HEK293 (cell line): ENCODE data around the gene ICE2.

Experiments
- CTCF ChIA-PET: fragments of 350-600 bp; formaldehyde crosslinking; extraction: SDS; loops from one replicate; lab custom pipeline; 2021; ENCODE audit warnings: antibody characterized with exemption; lab: Yijun Ruan, JAX
- POLR2A ChIA-PET: fragments of 300-600 bp; formaldehyde crosslinking; extraction: SDS; loops from one replicate; lab custom pipeline; 2020; ENCODE audit warnings: antibody characterized with exemption, inconsistent platforms; lab: Yijun Ruan, JAX
- H3K27ac ChIP-seq: fragments of 200-500 bp; sonication (Bioruptor generic); 2 replicates; pipeline ENCODE4 v1.5.1; 2014; ENCODE audit warnings: low read depth, low read length, control low read depth, inconsistent platforms; ENCODE audit errors: extremely low read depth
- H3K36me3 ChIP-seq, 2 experiments: fragments of 200-500 bp in 1 of 2; sonication (Bioruptor generic) in 1 of 2; 1 replicate in 1 of 2; 2 replicates in 1 of 2; pipeline ENCODE4 v1.5.1; 2014 to 2017; ENCODE audit warnings: inconsistent platforms in 2 of 2, low read length in 2 of 2; ENCODE audit not compliant: control insufficient read depth in 2 of 2, insufficient read depth in 1 of 2
- H3K4me1 ChIP-seq: fragments of 200-500 bp; sonication (Bioruptor generic); 2 replicates; pipeline ENCODE4 v1.5.1; 2014; ENCODE audit warnings: mild to moderate bottlenecking, low read length, inconsistent platforms; ENCODE audit not compliant: control insufficient read depth, insufficient read depth
- H3K4me3 ChIP-seq: 2 replicates; pipeline ENCODE4 v1.5.1; 2011; ENCODE audit warnings: low read depth, mild to moderate bottlenecking, control low read depth, low read length, moderate library complexity
- H3K9me3 ChIP-seq: fragments of 200-500 bp; sonication (Bioruptor generic); 2 replicates; pipeline ENCODE4 v1.5.1; 2014; ENCODE audit warnings: low read depth, low read length, inconsistent platforms; ENCODE audit not compliant: control insufficient read depth, insufficient read depth
- KLF8 ChIP-seq: fragments of 450-650 bp; formaldehyde crosslinking; IDR thresholded peaks from 2 replicates; pipeline ENCODE4 v1.5.1; 2016; ENCODE audit warnings: missing biosample characterization, missing genetic modification characterization
- PRDM10 ChIP-seq: fragments of 450-650 bp; formaldehyde crosslinking; IDR thresholded peaks from 2 replicates; pipeline ENCODE4 v1.5.1; 2016; ENCODE audit warnings: missing biosample characterization, missing genetic modification characterization
- REPIN1 ChIP-seq: fragments of 450-650 bp; formaldehyde crosslinking; IDR thresholded peaks from 2 replicates; pipeline ENCODE4 v1.5.1; 2017; ENCODE audit warnings: missing biosample characterization, missing genetic modification characterization, low read depth
- SCRT1 ChIP-seq: fragments of 450-650 bp; formaldehyde crosslinking; IDR thresholded peaks from 2 replicates; pipeline ENCODE4 v1.5.1; 2016; ENCODE audit warnings: missing biosample characterization, missing genetic modification characterization, borderline replicate concordance
- ZBTB21 ChIP-seq: fragments of 450-650 bp; formaldehyde crosslinking; IDR thresholded peaks from 2 replicates; pipeline ENCODE4 v1.5.1; 2017; ENCODE audit warnings: missing biosample characterization, missing genetic modification characterization
- ZNF121 ChIP-seq: fragments of 450-650 bp; formaldehyde crosslinking; IDR thresholded peaks from 2 replicates; pipeline ENCODE4 v1.5.1; 2016; ENCODE audit warnings: missing biosample characterization, missing genetic modification characterization
- ZNF138 ChIP-seq: fragments of 450-650 bp; formaldehyde crosslinking; IDR thresholded peaks from 2 replicates; pipeline ENCODE4 v1.5.1; 2016; ENCODE audit warnings: missing biosample characterization, missing genetic modification characterization, borderline replicate concordance
- ZNF146 ChIP-seq: fragments of 450-650 bp; formaldehyde crosslinking; IDR thresholded peaks from 2 replicates; pipeline ENCODE4 v1.5.1; 2016; ENCODE audit warnings: missing biosample characterization, missing genetic modification characterization
- ZNF18 ChIP-seq: fragments of 450-650 bp; formaldehyde crosslinking; IDR thresholded peaks from 2 replicates; pipeline ENCODE4 v1.5.1; 2016; ENCODE audit warnings: missing biosample characterization, missing genetic modification characterization
- ZNF184 ChIP-seq: fragments of 450-650 bp; IDR thresholded peaks from 2 replicates; pipeline ENCODE4 v1.5.1; 2018; ENCODE audit warnings: missing biosample characterization, mild to moderate bottlenecking, missing genetic modification characterization
- ZNF341 ChIP-seq: fragments of 450-650 bp; formaldehyde crosslinking; IDR thresholded peaks from 2 replicates; pipeline ENCODE4; 2016; ENCODE audit warnings: low read depth, missing biosample characterization, missing genetic modification characterization
- ZNF449 ChIP-seq: fragments of 450-650 bp; formaldehyde crosslinking; IDR thresholded peaks from 2 replicates; pipeline ENCODE4 v1.5.1; 2017; ENCODE audit warnings: missing biosample characterization, mild to moderate bottlenecking, missing genetic modification characterization, moderate library complexity
- ZNF514 ChIP-seq: fragments of 450-650 bp; formaldehyde crosslinking; IDR thresholded peaks from 2 replicates; pipeline ENCODE4 v1.5.1; 2016; ENCODE audit warnings: missing biosample characterization, missing genetic modification characterization
- ZNF610 ChIP-seq: fragments of 450-650 bp; formaldehyde crosslinking; IDR thresholded peaks from 2 replicates; pipeline ENCODE4 v1.5.1; 2016; ENCODE audit warnings: missing biosample characterization, missing genetic modification characterization, borderline replicate concordance
- ZNF623 ChIP-seq: fragments of 450-650 bp; formaldehyde crosslinking; IDR thresholded peaks from 2 replicates; pipeline ENCODE4 v1.5.1; 2016; ENCODE audit warnings: missing biosample characterization, missing genetic modification characterization
- ZNF629 ChIP-seq: fragments of 450-650 bp; formaldehyde crosslinking; IDR thresholded peaks from 2 replicates; pipeline ENCODE4 v1.5.1; 2017; ENCODE audit warnings: missing biosample characterization, missing genetic modification characterization
- ZNF645 ChIP-seq: fragments of 450-650 bp; formaldehyde crosslinking; IDR thresholded peaks from 2 replicates; pipeline ENCODE4; 2016; ENCODE audit warnings: missing biosample characterization, missing genetic modification characterization
- ZNF704 ChIP-seq: fragments of 450-650 bp; formaldehyde crosslinking; IDR thresholded peaks from 2 replicates; pipeline ENCODE4 v1.5.1; 2016; ENCODE audit warnings: missing biosample characterization, missing genetic modification characterization
- ZNF747 ChIP-seq: fragments of 450-650 bp; formaldehyde crosslinking; IDR thresholded peaks from 2 replicates; pipeline ENCODE4 v1.5.1; 2016; ENCODE audit warnings: missing biosample characterization, missing genetic modification characterization

ICE2 gene

GRCh38 chr15:60478566-60479360 is at the start of gene ICE2 (continued):
- TF ChIP-seq PRDM10 (peak; percentile 65), ZNF146 (no peak), ZNF449 (tag by site-specific recombination) (peak; percentile 59)
- TF ChIP-seq, all 188 proteins: peak for 53

- ChIA-PET CTCF (interaction anchor here (0.6 kb wide), 1 partner anchor 1306 kb away, joined by 4 read pairs; no protein-coding TSS in a partner anchor), POLR2A (no interaction called here)
- Histone ChIP-seq H3K9me3 (no peaks in the 10 kb centered on the region), H3K27ac (no peak overlapping the region), H3K36me3 (peaks cover 0 to 3% of the 10 kb centered on the region in 2 experiments; a peak in 1 of 3 replicates), H3K4me1 (peaks cover 10% of the 10 kb centered on the region), H3K4me3 (no peak overlapping the region)
- TF ChIP-seq ZBTB21 (tag by site-specific recombination) (no peak), ZNF341 (peak; percentile 48; the same call in 1 of the 2 replicates), ZNF629 (tag by site-specific recombination) (no peak)
Measured at GRCh38 chr15:60528530-60528929, 49.6 kb upstream of the ICE2 start.

- H3K27ac ChIP-seq: no peak overlapping the region
- H3K4me1 ChIP-seq: peaks cover 10% of the 10 kb centered on the region
- POLR2A ChIA-PET: no interaction called here
- no peak overlapping the region for H3K4me3 ChIP-seq
- no peaks in the 10 kb centered on the region for H3K9me3 ChIP-seq
- CTCF ChIA-PET: interaction anchor here (1.4 kb wide), 1 partner anchor 21 kb away, joined by 4 read pairs; no protein-coding TSS in a partner anchor
- H3K36me3 ChIP-seq: peaks cover 0 to 3% of the 10 kb centered on the region in 2 experiments; a peak in 1 of 3 replicates
- TF ChIP-seq ZNF514 (tag by site-specific recombination) (no peak), ZNF610 (tag by site-specific recombination) (no peak), ZNF18 (no peak), SCRT1 (tag by site-specific recombination) (no peak), ZNF747 (tag by site-specific recombination) (no peak), PRDM10 (no peak), ZNF645 (no peak), ZNF704 (tag by site-specific recombination) (no peak), ZNF623 (tag by site-specific recombination) (no peak), ZNF146 (no peak), KLF8 (tag by site-specific recombination) (no peak), ZNF121 (tag by site-specific recombination) (no peak), ZNF184 (tag by site-specific recombination) (no peak), REPIN1 (tag by site-specific recombination) (no peak), ZNF138 (tag by site-specific recombination) (no peak)
Measured at GRCh38 chr15:60527456-60527855, 48.5 kb upstream of the ICE2 start.
